Measurements from ENCODE around the gene ZDHHC3.
"Not testable (repeated sequence)": the region's sequence is repeated elsewhere in the genome, so short reads cannot be mapped to it uniquely, and the experiment has no call there.

Gene ZDHHC3

GRCh38 chr3:44963571-44964325 is 12.2 kb downstream of the ZDHHC3 start:
- DNase-seq (ENCODE audit: low spot score), result no peak

DNA sequence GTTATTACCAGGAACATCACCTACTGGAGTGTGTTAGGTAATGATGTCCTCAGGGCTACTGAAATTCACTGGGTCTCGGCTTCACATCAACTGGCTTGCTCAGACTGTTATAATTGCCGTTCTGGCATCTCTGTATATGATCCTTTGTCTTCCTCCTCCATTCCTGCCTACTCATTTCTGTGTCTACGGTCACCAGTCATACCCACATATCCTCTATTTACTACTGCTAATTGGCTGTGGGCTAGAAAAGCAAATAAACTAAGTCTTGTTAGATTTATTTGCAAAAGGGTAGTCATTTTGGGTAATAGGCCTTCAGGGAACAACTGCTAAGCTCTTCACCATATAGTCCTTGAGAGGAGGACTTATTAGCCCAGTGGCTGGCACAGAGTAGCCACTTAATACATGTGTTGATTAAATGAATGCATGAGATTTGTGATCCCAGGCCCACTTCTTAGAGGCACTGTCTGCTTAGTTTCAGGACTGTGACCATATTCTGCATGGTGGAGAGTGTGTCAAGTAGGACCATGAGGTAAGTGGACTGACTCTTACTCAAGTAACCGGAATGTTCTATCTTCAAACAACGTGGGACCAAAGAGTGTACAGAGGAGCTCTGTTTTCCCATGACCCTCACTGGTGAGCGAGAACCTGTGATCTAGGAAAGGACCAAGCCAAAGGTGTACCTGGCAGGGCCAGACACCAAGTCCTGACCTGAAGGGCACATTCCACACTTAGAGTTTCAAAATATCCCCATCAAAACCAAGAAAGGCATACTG is 13.2 kb downstream of the ZDHHC3 start:
- no peak for DNase-seq (ENCODE audit: low spot score)

GRCh38 chr3:44961888-44962287 is 14.1 kb downstream of the ZDHHC3 start:
- no peak for DNase-seq (ENCODE audit: low spot score)

DNA sequence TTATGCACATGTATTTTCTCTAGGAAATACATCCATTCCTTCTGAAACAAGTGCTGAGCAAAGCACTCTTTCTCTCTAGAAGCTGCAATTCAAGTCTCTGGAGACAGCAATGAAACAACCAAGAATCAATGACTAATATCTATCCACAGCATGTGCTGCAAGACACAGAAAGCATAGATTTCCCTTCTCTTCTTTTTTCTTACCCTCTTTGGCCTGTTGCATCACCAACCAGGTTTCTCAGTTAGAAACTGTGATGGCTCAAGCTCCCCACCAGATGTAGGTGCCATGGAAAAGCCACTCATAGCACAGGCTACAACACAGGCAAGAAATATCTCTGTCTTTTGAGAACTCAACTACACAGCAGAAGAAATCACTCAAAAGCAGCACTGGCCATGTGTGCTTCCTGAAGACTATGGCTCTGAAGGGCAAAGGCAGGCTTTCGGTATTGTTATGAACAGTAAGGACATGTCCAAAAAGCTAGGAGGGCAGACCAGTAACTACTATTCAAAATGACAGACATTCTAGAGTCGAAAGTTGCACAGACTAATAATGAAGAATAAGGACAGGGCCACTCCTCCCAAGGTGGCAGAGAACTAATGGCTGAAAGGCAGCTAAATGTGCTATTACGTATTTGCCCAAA is 15.5 kb downstream of the ZDHHC3 start:
- no peak for DNase-seq (ENCODE audit: low spot score)

- DNase-seq (ENCODE audit: low spot score), result no peak
Measured at GRCh38 chr3:44958386-44958785, 17.6 kb downstream of the ZDHHC3 start.

GRCh38 chr3:44957986-44958385 is 18.0 kb downstream of the ZDHHC3 start:
- no peak for DNase-seq (ENCODE audit: low spot score)

DNA sequence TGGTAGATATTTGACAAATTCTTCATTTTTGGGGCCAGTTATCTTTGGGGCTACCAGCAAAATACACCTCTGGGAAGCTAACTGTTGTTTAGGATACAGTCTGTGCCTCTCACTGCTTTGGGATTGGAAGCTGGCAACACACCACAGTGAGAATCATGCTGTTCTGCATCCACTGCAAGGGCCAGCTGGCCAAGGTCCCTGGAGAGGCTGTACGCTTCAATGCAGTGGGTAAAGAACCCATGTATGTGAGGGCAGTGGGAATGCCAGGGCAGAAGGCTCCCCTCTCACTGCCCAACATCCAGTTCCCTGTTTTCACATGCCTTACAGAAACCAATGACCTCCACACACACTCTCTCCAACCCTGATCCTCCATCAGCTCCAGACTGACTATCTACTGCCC is 20.1 kb downstream of the ZDHHC3 start:
- DNase-seq (ENCODE audit: low spot score), result no peak

- no peak for DNase-seq (ENCODE audit: low spot score)
Measured at GRCh38 chr3:44954962-44955361, 21.0 kb downstream of the ZDHHC3 start.

DNA sequence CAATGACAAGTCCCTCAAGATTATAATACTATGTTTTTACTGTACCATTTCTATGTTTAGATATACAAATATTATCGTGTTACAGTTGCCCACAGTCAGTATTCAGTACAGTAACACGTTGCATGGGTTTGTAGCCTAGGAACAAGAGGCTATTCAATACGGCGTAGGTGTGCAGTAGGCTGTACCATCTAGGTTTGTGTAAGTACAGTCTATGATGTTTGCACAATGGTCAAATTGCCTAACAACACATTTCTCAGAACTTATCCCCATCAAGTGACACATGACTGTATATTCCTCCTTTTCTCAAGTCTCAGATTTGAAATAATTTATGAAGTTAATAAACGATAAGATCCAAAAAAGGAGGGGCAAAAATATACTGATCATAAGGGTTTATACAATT is 21.7 kb downstream of the ZDHHC3 start:
- DNase-seq (ENCODE audit: low spot score), result no peak

- no peak for DNase-seq (ENCODE audit: low spot score)
Measured at GRCh38 chr3:44952689-44953088, 23.3 kb downstream of the ZDHHC3 start.

GRCh38 chr3:44950275-44950734 is 25.7 kb downstream of the ZDHHC3 start:
- DNase-seq (ENCODE audit: low spot score), result no peak

DNA sequence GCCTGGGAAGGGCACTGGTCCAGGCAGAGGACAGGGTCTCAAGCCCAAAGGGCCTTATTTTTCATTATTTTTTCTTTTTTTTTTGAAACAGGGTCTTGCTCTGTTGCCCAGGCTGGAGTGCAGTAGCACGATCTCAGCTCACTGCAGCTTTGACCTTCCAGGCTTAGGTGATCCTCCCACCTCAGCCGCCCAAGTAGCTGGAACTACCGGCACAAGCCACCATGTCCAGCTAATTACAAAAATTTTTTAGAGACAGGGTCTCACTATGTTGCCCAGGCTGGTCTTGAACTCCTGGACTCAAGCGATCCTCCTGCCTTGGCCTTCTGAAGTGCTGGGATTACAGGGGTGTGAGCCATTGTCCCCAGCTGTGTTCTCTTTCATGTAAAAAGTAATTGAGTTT is 26.2 kb downstream of the ZDHHC3 start:
- DNase-seq (ENCODE audit: low spot score), result not testable (repeated sequence)

DNA sequence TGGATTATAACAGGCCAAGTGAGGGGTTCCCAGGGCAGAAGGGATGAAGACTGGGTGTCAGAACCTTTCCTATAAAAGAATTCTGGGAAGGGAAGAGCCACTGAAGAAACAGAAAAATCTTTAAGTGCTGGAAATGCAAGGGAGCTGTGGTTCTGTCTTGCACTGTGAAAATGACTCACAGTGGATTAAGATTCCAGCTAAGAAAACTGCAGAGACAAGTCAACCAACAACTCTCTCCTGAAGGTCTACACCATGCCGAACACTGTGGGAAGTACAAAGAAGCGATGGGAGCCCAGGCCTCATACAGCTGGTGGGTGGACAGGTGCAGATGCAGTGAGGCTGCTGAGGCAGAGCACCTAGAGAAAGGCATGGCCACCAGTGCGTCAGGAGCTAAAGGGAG is 27.7 kb downstream of the ZDHHC3 start:
- DNase-seq (ENCODE audit: low spot score), result no peak

DNA sequence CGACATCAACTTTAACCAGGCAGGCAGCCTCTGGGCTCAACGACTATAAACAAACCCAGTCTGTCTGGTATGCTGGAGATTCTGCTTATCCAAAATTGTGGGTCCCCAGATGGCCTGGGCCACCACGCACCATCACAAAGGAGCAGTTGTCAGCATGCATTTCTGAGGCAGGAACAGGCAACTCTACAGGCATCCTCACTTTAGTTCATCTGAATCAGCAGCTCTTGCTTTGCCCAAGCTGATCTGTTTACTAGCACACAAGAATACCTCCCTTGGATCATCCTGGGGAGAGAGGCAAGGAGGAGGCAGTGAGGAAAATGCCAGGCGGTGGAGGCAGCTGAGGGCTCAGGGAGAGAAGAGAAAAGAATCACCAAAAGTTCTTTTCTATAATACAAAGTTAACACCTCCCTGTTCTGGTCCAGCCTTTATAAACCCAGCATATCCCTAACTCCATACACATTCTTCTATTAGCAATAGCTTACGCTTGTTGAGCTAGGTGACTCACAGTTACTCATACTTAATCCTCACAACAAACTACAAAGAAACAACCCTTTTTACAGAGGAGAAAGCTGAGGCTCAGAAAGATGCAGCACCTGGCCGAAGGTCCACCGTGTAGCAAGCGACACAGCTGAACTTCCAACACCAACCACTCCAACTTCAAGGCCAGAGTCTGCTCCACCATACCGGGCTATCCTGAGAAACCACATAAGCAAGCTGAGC is 33.6 kb downstream of the ZDHHC3 start:
- DNase-seq (ENCODE audit: low spot score), result no peak

- DNase-seq (ENCODE audit: low spot score), result no peak
Measured at GRCh38 chr3:44939581-44940036, 36.4 kb downstream of the ZDHHC3 start.

DNA sequence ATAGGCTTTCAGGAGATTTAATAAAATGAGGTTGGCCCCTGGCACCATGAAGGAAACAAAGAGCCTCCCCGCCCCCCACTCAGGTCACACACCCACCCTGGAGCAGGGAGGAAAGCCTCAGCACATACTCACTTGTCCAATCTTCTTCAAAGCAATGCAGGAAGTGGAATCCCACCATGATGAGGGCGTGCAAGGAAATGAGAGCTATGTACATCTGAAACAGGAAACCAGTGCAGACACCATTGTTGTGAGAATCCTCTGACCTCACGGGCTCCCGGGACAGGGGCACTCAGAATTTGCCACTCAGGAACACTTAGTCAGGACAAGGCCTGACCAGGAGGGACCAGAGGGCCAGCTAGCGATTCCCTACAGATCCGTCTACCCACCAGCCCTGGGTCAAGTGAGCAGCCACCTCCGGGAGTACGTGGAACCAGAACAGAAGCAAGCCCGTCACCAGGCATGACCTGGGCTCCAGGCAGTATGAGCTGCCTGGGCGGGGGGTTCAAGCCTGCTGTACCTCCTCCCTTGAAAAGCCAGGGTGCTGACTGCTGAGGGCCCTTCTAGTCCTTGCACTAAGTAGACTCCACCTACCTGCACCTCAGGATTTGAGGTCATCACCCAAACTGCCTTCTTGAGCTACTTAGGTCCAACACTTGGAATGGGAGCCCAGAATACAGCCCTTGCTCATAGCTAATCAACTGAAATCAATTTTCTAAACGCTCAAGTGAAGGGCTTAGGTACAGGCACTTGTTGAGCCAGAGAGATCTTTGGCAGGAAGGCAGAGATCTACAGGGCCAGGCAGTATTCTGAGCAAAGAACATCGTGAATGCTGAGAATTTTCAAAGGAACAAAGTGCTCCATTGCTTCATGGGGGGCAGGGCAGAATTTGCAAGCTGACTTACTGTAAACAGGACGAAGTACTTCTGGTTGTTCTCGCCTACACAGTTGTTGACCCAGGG is 42.7 kb downstream of the ZDHHC3 start:
- no peak for DNase-seq (ENCODE audit: low spot score)

DNA sequence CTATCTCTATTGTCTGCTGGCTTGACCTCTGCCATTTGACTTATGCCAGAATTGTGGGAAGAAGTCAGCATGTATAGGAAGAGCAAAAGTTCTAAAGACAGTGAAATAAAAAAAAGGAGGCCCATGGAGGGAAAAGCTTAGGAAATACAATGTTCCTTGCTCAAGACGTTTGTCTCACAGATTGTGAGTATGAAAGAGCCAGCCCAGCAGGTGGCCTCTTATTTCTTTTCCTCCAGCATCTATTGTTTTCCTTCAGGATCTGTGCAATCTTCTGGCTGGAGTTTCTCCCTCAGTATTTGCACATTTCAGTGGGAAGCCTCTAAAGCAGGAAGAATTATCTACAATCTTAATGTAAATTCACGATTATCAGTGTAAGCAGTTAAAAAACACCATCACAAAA is 43.7 kb downstream of the ZDHHC3 start:
- DNase-seq (ENCODE audit: low spot score), result no peak

GRCh38 chr3:44931791-44932190 is 44.2 kb downstream of the ZDHHC3 start:
- DNase-seq (ENCODE audit: low spot score), result no peak

DNA sequence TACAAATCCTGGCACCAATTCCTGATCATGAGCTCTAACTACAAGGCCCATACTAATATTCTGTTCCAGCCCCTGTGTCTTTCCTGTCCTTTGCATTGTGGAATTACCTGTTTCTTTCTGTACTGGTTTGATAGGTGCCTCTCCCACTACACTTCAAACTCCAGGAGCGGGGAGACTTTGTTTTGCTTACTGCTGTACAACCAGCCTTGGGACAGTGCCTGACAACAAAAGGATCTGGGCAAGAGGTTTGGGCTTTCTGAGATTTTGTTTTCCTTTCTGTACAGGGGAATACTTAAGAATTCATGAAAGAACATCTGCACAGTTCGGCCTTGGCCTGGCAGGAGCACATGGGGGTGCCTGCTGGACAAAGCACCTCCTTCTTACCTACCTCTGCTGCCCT is 45.1 kb downstream of the ZDHHC3 start:
- DNase-seq (ENCODE audit: low spot score), result no peak

DNA sequence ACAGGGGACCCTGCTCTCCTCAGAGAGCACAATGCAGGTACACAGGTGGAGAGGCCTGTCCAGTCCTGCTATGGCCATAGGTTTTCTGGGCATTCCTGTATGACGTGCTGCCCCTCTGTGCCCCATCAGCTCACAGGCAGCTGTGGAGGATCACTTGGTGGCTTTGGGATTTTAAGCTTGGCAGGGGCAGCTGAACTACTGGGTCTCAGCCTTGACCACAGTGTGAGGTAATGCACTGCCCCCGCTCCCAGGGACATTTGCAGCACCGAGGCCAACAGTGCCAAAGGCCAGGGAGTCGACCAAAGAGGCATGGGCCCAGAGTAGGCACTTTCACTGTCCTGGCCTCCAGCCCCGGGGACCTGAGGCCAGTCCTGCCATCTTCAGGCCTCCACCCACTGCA is 46.2 kb downstream of the ZDHHC3 start:
- DNase-seq (ENCODE audit: low spot score), result no peak

DNA sequence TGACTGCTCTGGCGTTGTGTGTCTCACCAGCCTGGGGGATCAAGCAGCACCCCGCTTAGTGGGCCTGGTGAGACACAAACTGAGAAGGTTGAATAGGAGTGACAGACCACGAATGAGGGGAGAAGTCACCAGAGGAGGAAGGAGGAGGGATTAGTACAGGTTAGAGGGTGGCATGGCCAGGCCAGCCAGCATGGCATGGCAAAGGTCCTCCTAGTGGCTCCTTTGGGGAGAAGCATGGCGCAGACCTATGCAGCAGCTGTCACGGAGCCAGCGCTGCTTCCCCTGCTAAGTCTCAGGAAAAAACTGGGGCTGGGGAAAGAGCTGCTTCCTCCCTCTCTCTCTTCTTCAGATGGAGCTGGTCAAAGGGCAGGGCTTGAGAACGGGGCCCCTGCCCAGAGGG is 48.6 kb downstream of the ZDHHC3 start:
- DNase-seq (ENCODE audit: low spot score), result no peak

All from ecto neural progenitor cell (in vitro differentiated cells).